ENCODE measurements around the gene MUS81. TPM values are rescaled to one million over a fixed set of nuclear protein-coding genes. Genes with fewer than 3 reads are reported as not detected.

MUS81 gene
- total and polyA plus RNA-seq, 9 of the 15 experiments (the other 6 are each of a cell fraction or from before 2014, with no cell fraction given), result 13.4 to 118 (median 53.7) TPM

DNA sequence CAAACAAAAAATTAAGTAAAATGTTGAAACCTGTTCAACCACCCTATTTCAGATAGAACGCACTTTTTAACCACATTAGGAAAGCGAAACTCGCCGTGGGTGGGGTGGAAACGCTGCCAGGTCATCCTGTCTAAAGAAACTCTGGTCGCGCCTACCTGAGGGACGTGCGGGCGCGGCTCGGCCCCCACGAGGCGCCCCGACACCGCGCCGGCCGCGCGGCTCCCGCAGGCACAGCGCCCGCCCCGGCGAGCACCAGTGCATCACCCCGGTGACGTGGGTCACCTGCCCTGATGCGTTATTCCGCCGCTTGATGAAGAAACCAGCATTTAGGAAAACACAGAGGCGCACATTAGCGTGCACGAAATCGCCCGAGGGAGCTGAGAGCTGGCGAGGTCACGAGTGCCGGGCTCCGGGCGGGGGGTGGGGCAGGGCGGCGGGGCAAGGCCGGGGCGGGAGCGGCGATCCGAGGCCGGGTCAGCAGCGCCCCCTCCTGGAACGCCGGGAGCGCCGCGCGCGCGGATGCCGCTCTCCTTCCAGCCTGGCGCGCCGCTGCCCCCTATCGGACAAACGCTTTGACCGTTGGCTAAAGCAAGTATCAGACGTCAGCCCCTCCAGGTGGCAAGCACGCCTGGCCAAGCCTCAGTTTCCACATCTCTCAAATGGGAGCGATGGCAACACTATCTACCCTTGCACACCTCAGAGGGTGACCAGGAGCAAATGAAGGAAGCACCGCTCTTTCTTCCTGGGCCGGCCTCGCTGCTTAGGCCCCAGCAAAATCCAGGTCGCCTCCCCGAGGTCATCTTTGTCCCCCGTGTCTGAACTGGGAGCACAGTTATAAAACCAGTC lies 42.2 kb upstream of the MUS81 start (continued):
- TF ChIP-seq CEBPB (tag; IDR thresholded peaks at IDR 0.05) (no peak), CHAMP1 (IDR thresholded peaks at IDR 0.05) (no peak), PCBP2 (IDR thresholded peaks at IDR 0.05; ENCODE audit: low read depth, low read length, poor library complexity, severe bottlenecking) (no peak), ZFP30 (CRISPR knock-in tag; IDR thresholded peaks at IDR 0.05; ENCODE audit: borderline replicate concordance) (no peak), CEBPZ (IDR thresholded peaks at IDR 0.05; ENCODE audit: borderline replicate concordance, low read depth, low read length) (no peak), ZNF586 (CRISPR knock-in tag; conservative IDR thresholded peaks at IDR 0.05) (no peak), NFE2L1 (tag; IDR thresholded peaks at IDR 0.05; ENCODE audit: borderline replicate concordance, low read depth) (no peak), RFX7 (CRISPR knock-in tag; IDR thresholded peaks at IDR 0.05) (no peak), HMBOX1 (IDR thresholded peaks at IDR 0.05) (no peak), BRD4 (IDR thresholded peaks at IDR 0.05) (no peak), DDX20 (tag; IDR thresholded peaks at IDR 0.05; ENCODE audit: low read depth) (no peak)
- TF ChIP-seq, protein P1, sequence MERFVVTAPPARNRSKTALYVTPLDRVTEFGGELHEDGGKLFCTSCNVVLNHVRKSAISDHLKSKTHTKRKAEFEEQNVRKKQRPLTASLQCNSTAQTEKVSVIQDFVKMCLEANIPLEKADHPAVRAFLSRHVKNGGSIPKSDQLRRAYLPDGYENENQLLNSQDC (CRISPR knock-in tag; IDR thresholded peaks at IDR 0.05), result no peak
- TF ChIP-seq, protein P2, sequence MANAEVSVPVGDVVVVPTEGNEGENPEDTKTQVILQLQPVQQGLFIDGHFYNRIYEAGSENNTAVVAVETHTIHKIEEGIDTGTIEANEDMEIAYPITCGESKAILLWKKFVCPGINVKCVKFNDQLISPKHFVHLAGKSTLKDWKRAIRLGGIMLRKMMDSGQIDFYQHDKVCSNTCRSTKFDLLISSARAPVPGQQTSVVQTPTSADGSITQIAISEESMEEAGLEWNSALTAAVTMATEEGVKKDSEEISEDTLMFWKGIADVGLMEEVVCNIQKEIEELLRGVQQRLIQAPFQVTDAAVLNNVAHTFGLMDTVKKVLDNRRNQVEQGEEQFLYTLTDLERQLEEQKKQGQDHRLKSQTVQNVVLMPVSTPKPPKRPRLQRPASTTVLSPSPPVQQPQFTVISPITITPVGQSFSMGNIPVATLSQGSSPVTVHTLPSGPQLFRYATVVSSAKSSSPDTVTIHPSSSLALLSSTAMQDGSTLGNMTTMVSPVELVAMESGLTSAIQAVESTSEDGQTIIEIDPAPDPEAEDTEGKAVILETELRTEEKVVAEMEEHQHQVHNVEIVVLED (CRISPR knock-in tag; IDR thresholded peaks at IDR 0.05), result no peak
- TF ChIP-seq, protein P3, sequence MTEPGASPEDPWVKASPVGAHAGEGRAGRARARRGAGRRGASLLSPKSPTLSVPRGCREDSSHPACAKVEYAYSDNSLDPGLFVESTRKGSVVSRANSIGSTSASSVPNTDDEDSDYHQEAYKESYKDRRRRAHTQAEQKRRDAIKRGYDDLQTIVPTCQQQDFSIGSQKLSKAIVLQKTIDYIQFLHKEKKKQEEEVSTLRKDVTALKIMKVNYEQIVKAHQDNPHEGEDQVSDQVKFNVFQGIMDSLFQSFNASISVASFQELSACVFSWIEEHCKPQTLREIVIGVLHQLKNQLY (CRISPR knock-in tag; conservative IDR thresholded peaks at IDR 0.05), result no peak
